Measurements from ENCODE around the gene CUL4A.

DNA sequence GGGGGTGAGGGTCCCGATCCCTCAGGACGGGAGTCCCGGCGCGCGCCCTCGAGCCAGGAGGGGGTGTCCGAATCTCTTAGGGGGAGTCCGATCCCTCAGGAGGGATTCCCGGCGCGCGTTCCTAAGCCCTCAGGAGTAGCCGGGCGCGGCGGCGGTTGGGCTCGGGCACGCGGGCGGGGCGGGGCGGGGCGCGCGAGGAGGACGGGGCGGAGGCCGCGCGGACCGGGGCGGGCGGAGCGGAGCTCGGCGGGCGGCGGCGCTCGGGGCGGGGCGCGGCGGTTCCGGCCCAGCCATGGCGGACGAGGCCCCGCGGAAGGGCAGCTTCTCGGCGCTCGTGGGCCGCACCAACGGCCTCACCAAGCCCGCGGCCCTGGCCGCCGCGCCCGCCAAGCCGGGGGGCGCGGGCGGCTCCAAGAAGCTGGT is at the start of gene CUL4A:
- TF ChIP-seq, protein P1, sequence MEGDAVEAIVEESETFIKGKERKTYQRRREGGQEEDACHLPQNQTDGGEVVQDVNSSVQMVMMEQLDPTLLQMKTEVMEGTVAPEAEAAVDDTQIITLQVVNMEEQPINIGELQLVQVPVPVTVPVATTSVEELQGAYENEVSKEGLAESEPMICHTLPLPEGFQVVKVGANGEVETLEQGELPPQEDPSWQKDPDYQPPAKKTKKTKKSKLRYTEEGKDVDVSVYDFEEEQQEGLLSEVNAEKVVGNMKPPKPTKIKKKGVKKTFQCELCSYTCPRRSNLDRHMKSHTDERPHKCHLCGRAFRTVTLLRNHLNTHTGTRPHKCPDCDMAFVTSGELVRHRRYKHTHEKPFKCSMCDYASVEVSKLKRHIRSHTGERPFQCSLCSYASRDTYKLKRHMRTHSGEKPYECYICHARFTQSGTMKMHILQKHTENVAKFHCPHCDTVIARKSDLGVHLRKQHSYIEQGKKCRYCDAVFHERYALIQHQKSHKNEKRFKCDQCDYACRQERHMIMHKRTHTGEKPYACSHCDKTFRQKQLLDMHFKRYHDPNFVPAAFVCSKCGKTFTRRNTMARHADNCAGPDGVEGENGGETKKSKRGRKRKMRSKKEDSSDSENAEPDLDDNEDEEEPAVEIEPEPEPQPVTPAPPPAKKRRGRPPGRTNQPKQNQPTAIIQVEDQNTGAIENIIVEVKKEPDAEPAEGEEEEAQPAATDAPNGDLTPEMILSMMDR (IDR thresholded peaks at IDR 0.05; ENCODE audit: low read length): no peak
- TF ChIP-seq EZH2 (optimal IDR thresholded peaks at IDR 0.05; ENCODE audit: low read depth, low read length): no peak
- TF ChIP-seq EZH2phosphoT487 (IDR thresholded peaks at IDR 0.05; ENCODE audit: low read length): no peak

Data from MM.1S (cell line).